ENCODE measurements around the gene LDLRAD1.
"Not testable (repeated sequence)": the region's sequence is repeated elsewhere in the genome, so short reads cannot be mapped to it uniquely, and the experiment has no call there.

Gene LDLRAD1

GRCh38 chr1:53999920-54000319 lies 18.1 kb downstream of the LDLRAD1 start:
- TF ChIP-seq PAX5 (IDR thresholded peaks at IDR 0.05; ENCODE audit: insufficient read depth, low read length, severe bottlenecking): no peak
- TF ChIP-seq POLR2AphosphoS5 (IDR thresholded peaks at IDR 0.05; ENCODE audit: low read depth, low read length): no peak
- TF ChIP-seq TAF1 (IDR thresholded peaks at IDR 0.05; ENCODE audit: low read depth, low read length): no peak
- no peak for TF ChIP-seq SPI1 (IDR thresholded peaks at IDR 0.05; ENCODE audit: low read depth, low read length)
- TF ChIP-seq POU2F2 (IDR thresholded peaks at IDR 0.05; ENCODE audit: low read depth, low read length): no peak
- no peak for TF ChIP-seq POLR2A (IDR thresholded peaks at IDR 0.05; ENCODE audit: low read depth, low read length)
- FAIRE-seq: no peak
- no peak for DNase-seq (ENCODE audit: insufficient read length, low spot score)

GRCh38 chr1:53998223-53998622 lies 19.8 kb downstream of the LDLRAD1 start:
- TF ChIP-seq POLR2AphosphoS5 (IDR thresholded peaks at IDR 0.05; ENCODE audit: low read depth, low read length) (no peak), POLR2A (IDR thresholded peaks at IDR 0.05; ENCODE audit: low read depth, low read length) (no peak), POU2F2 (IDR thresholded peaks at IDR 0.05; ENCODE audit: low read depth, low read length) (no peak), TAF1 (IDR thresholded peaks at IDR 0.05; ENCODE audit: low read depth, low read length) (no peak), PAX5 (IDR thresholded peaks at IDR 0.05; ENCODE audit: insufficient read depth, low read length, severe bottlenecking) (no peak), SPI1 (IDR thresholded peaks at IDR 0.05; ENCODE audit: low read depth, low read length) (no peak)
- FAIRE-seq: no peak
- no peak for DNase-seq (ENCODE audit: insufficient read length, low spot score)

- TF ChIP-seq TAF1 (IDR thresholded peaks at IDR 0.05; ENCODE audit: low read depth, low read length): no peak
- no peak for TF ChIP-seq SPI1 (IDR thresholded peaks at IDR 0.05; ENCODE audit: low read depth, low read length)
- no peak for FAIRE-seq
- no peak for DNase-seq (ENCODE audit: insufficient read length, low spot score)
Observed at GRCh38 chr1:53995683-53996082, 22.3 kb downstream of the LDLRAD1 start.

GRCh38 chr1:53994516-53994915 lies 23.5 kb downstream of the LDLRAD1 start:
- DNase-seq (ENCODE audit: insufficient read length, low spot score); FAIRE-seq: not testable (repeated sequence)

GRCh38 chr1:53992085-53992874 lies 25.7 kb downstream of the LDLRAD1 start:
- no peak for DNase-seq (ENCODE audit: insufficient read length, low spot score)
- FAIRE-seq: no peak
- no peak for TF ChIP-seq TAF1 (IDR thresholded peaks at IDR 0.05; ENCODE audit: low read depth, low read length)
- no peak for TF ChIP-seq SPI1 (IDR thresholded peaks at IDR 0.05; ENCODE audit: low read depth, low read length)
- no peak for TF ChIP-seq POLR2A (IDR thresholded peaks at IDR 0.05; ENCODE audit: low read depth, low read length)
- TF ChIP-seq POLR2AphosphoS5 (IDR thresholded peaks at IDR 0.05; ENCODE audit: low read depth, low read length): no peak
- TF ChIP-seq PAX5 (IDR thresholded peaks at IDR 0.05; ENCODE audit: insufficient read depth, low read length, severe bottlenecking): no peak
- TF ChIP-seq POU2F2 (IDR thresholded peaks at IDR 0.05; ENCODE audit: low read depth, low read length): no peak

GRCh38 chr1:53987880-53988279 lies 30.1 kb downstream of the LDLRAD1 start:
- no peak for DNase-seq (ENCODE audit: insufficient read length, low spot score)
- FAIRE-seq: no peak
- TF ChIP-seq POLR2AphosphoS5 (IDR thresholded peaks at IDR 0.05; ENCODE audit: low read depth, low read length) (no peak), TAF1 (IDR thresholded peaks at IDR 0.05; ENCODE audit: low read depth, low read length) (no peak), SPI1 (IDR thresholded peaks at IDR 0.05; ENCODE audit: low read depth, low read length) (no peak), POU2F2 (IDR thresholded peaks at IDR 0.05; ENCODE audit: low read depth, low read length) (no peak), POLR2A (IDR thresholded peaks at IDR 0.05; ENCODE audit: low read depth, low read length) (no peak), PAX5 (IDR thresholded peaks at IDR 0.05; ENCODE audit: insufficient read depth, low read length, severe bottlenecking) (no peak)

- FAIRE-seq (no peak), DNase-seq (ENCODE audit: insufficient read length, low spot score) (no peak)
- no peak for TF ChIP-seq PAX5 (IDR thresholded peaks at IDR 0.05; ENCODE audit: insufficient read depth, low read length, severe bottlenecking)
Observed at GRCh38 chr1:53986458-53986857, 31.5 kb downstream of the LDLRAD1 start.

- FAIRE-seq (no peak), DNase-seq (ENCODE audit: insufficient read length, low spot score) (no peak)
- TF ChIP-seq SPI1 (IDR thresholded peaks at IDR 0.05; ENCODE audit: low read depth, low read length) (no peak), PAX5 (IDR thresholded peaks at IDR 0.05; ENCODE audit: insufficient read depth, low read length, severe bottlenecking) (no peak), TAF1 (IDR thresholded peaks at IDR 0.05; ENCODE audit: low read depth, low read length) (no peak), POLR2AphosphoS5 (IDR thresholded peaks at IDR 0.05; ENCODE audit: low read depth, low read length) (no peak), POU2F2 (IDR thresholded peaks at IDR 0.05; ENCODE audit: low read depth, low read length) (no peak), POLR2A (IDR thresholded peaks at IDR 0.05; ENCODE audit: low read depth, low read length) (no peak)
Observed at GRCh38 chr1:53984726-53985125, 33.3 kb downstream of the LDLRAD1 start.

- no peak for FAIRE-seq
- TF ChIP-seq POLR2AphosphoS5 (IDR thresholded peaks at IDR 0.05; ENCODE audit: low read depth, low read length): no peak
- TF ChIP-seq SPI1 (IDR thresholded peaks at IDR 0.05; ENCODE audit: low read depth, low read length): no peak
- no peak for TF ChIP-seq PAX5 (IDR thresholded peaks at IDR 0.05; ENCODE audit: insufficient read depth, low read length, severe bottlenecking)
- no peak for TF ChIP-seq TAF1 (IDR thresholded peaks at IDR 0.05; ENCODE audit: low read depth, low read length)
- TF ChIP-seq POLR2A (IDR thresholded peaks at IDR 0.05; ENCODE audit: low read depth, low read length): no peak
- no peak for TF ChIP-seq POU2F2 (IDR thresholded peaks at IDR 0.05; ENCODE audit: low read depth, low read length)
Observed at GRCh38 chr1:53982763-53983104, 35.3 kb downstream of the LDLRAD1 start.

GRCh38 chr1:53982034-53982762 lies 35.8 kb downstream of the LDLRAD1 start:
- no peak for FAIRE-seq
- DNase-seq (ENCODE audit: insufficient read length, low spot score): no peak
- TF ChIP-seq POU2F2 (IDR thresholded peaks at IDR 0.05; ENCODE audit: low read depth, low read length): no peak
- TF ChIP-seq TAF1 (IDR thresholded peaks at IDR 0.05; ENCODE audit: low read depth, low read length): no peak
- no peak for TF ChIP-seq PAX5 (IDR thresholded peaks at IDR 0.05; ENCODE audit: insufficient read depth, low read length, severe bottlenecking)
- TF ChIP-seq SPI1 (IDR thresholded peaks at IDR 0.05; ENCODE audit: low read depth, low read length): no peak

More at GRCh38 chr1:53982763-53983104, 35.3 kb downstream of the LDLRAD1 start:
- DNase-seq (ENCODE audit: insufficient read length, low spot score): no peak
